Stomach smooth muscle (tissue), 2 donors: ENCODE data around the gene NUDT4.

Experiments used
- H3K27ac ChIP-seq: one replicate; pipeline ENCODE4 v1.7.0; 2013; ENCODE audit warnings: mild to moderate bottlenecking, low read length, inconsistent platforms
- H3K27me3 ChIP-seq, 2 donors: one replicate each; pipeline ENCODE4 v1.7.0; 2013; ENCODE audit warnings: low read length in 2 of 2; ENCODE audit not compliant: insufficient read depth in 2 of 2, control insufficient read depth in 1 of 2
- H3K36me3 ChIP-seq, 2 donors: one replicate each; pipeline ENCODE4 v1.7.0; 2013; ENCODE audit warnings: low read length in 2 of 2; ENCODE audit not compliant: control insufficient read depth in 2 of 2, insufficient read depth in 2 of 2
- H3K4me1 ChIP-seq: one replicate; pipeline ENCODE4 v1.7.0; 2013; ENCODE audit warnings: low read length; ENCODE audit not compliant: control insufficient read depth, insufficient read depth
- H3K4me3 ChIP-seq, 2 donors: one replicate each; pipeline ENCODE4 v1.7.0; 2013; ENCODE audit warnings: low read length in 2 of 2
- H3K9ac ChIP-seq, 2 donors: one replicate each; pipeline ENCODE4 v1.7.0; 2013; ENCODE audit warnings: low read length in 2 of 2, mild to moderate bottlenecking in 1 of 2
- H3K9me3 ChIP-seq, 2 donors: one replicate each; pipeline ENCODE4 v1.7.0; 2013; ENCODE audit warnings: low read length in 2 of 2; ENCODE audit not compliant: control insufficient read depth in 2 of 2
- donor health status: healthy.
- donor health status: Pancreatic carcinoma.

The NUDT4 gene

GRCh38 chr12:93448796-93449195 lies 71.1 kb downstream of the NUDT4 start:
- Histone ChIP-seq H3K36me3 (no peaks in the 10 kb centered on the region), H3K27ac (no peak overlapping the region), H3K9ac (no peak overlapping the region), H3K4me1 (no peaks in the 10 kb centered on the region), H3K9me3 (no peaks in the 10 kb centered on the region), H3K27me3 (no peaks in the 10 kb centered on the region), H3K4me3 (no peak overlapping the region)

- no peak overlapping the region for H3K9ac ChIP-seq
- no peaks in the 10 kb centered on the region for H3K36me3 ChIP-seq
- H3K9me3 ChIP-seq = no peaks in the 10 kb centered on the region
- H3K4me3 ChIP-seq = no peak overlapping the region
- H3K4me1 ChIP-seq = no peaks in the 10 kb centered on the region
- H3K27me3 ChIP-seq = peaks cover 0 to 2% of the 10 kb centered on the region in 2 donors
- H3K27ac ChIP-seq = no peak overlapping the region
Observed at GRCh38 chr12:93449277-93449676, 71.6 kb downstream of the NUDT4 start.

- no peaks in the 10 kb centered on the region for H3K9me3 ChIP-seq
- no peak overlapping the region for H3K9ac ChIP-seq
- no peak overlapping the region for H3K4me3 ChIP-seq
- H3K36me3 ChIP-seq = no peaks in the 10 kb centered on the region
- peaks cover 0 to 2% of the 10 kb centered on the region in 2 donors for H3K27me3 ChIP-seq
- H3K4me1 ChIP-seq = no peaks in the 10 kb centered on the region
- H3K27ac ChIP-seq = no peak overlapping the region
Observed at GRCh38 chr12:93451423-93452158, 73.9 kb downstream of the NUDT4 start.

GRCh38 chr12:93453633-93454032 lies 75.9 kb downstream of the NUDT4 start:
- no peak overlapping the region for H3K4me3 ChIP-seq
- no peaks in the 10 kb centered on the region for H3K9me3 ChIP-seq
- no peak overlapping the region for H3K9ac ChIP-seq
- H3K27me3 ChIP-seq = peaks cover 0 to 2% of the 10 kb centered on the region in 2 donors
- no peak overlapping the region for H3K27ac ChIP-seq
- no peaks in the 10 kb centered on the region for H3K36me3 ChIP-seq
- H3K4me1 ChIP-seq = no peaks in the 10 kb centered on the region

- Histone ChIP-seq H3K27ac (no peak overlapping the region), H3K4me3 (no peak overlapping the region), H3K9me3 (no peaks in the 10 kb centered on the region), H3K27me3 (peaks cover 0 to 2% of the 10 kb centered on the region in 2 donors), H3K36me3 (no peaks in the 10 kb centered on the region), H3K9ac (no peak overlapping the region), H3K4me1 (no peaks in the 10 kb centered on the region)
Observed at GRCh38 chr12:93456077-93456476, 78.4 kb downstream of the NUDT4 start.
